HG03378 (cell line): Measurements from ENCODE around the gene UTP14C.
"Not testable (repeated sequence)": the region's sequence is repeated elsewhere in the genome, so short reads cannot be mapped to it uniquely, and the experiment has no call there.

Experiments used
- ATAC-seq: cut with Tn5 transposase; IDR thresholded peaks from one replicate; pipeline ENCODE4 v1.9.1; 2021; ENCODE audit warnings: mild to moderate bottlenecking, moderate library complexity; ENCODE audit not compliant: unreplicated experiment

The UTP14C gene

DNA sequence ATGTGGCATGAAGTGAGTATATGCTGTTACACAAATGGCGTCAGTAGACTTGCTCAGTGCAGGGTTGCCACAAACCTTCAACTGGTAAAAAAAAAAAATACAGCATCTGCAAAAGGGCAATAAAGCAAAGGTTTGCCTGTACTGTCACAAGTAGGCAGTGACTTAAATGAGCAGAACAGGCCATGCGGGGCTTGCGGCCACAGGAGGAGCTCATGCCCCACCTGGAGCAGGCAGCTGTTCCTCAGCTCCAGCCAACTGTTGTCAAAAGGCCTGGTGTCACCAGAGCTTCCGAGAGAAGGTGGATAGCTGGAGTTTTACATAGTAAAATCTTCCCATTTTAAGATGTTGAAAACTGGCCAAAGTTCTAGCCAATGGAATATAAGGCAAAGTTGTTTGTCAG lies 20.9 kb upstream of the UTP14C start:
- ATAC-seq = no peak

DNA sequence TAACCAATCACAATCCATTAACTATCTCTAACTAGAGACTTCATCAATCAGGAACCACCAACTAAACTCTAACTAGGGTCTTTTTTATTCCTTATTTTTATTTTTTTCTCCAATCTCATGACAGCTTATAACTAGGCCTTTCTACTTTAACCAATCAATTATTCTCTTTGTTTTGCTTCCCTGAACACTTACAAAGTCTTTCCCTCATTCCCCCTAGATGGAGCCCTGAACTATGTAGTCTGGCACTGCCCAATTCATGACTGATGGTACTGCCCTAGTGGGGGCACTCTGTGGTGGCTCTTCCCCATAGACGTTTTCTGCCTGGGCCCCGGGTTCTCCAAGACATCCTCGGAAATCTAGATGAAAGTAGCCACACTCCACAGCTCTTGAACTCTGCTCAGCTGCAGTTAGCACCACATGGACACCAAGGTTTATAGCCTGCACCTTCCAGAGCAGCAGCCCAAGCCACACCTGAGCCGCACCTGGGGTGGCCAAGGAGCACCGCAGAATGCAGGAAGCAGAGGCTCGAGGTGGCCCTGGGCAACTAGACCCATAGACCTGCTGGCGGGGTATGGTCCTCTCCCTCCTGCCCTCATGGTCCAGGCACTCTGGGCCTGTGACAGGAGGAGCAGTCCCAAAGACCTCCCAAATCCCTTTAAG lies 19.9 kb upstream of the UTP14C start:
- no peak for ATAC-seq

- no peak for ATAC-seq
Observed at GRCh38 chr13:52005841-52006522, 18.5 kb upstream of the UTP14C start.

GRCh38 chr13:52006523-52007245 lies 17.8 kb upstream of the UTP14C start:
- ATAC-seq = no peak

- ATAC-seq = no peak
Observed at GRCh38 chr13:52009946-52010345, 14.5 kb upstream of the UTP14C start.

DNA sequence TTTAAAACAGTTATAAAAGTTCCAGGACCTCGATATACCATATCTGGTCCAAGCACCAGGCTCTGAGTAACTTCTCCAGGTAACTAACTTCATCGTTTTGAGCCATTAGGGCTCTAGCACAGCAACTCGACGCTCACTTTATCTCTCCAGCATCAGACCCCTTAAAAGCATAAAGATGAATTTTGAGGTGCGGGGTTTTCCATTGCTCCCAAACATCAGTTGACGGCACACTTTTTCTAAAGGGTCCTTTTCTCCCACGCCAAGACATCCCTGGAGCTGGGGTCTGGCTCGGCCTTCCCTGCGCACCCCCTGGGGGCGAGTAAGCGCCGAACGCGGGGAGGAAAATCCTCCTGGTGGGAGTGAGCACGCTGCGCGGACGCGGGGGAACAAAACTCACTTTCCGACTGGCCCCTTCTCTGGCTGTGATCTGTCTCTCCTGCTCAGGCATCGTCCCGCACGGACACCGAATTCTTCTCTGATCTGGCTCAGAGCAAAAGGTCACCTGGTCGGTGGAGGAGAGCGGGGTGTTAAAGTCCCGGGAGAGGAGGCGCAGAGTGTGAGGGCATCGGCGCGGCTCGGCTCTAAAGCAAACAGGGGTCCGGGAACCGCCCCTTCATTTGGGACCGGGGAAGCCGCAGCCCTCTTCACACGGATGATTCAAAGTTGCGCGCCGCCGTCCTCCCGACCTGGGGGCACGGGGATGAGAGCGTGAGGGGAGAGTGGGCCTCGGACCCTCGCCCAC lies 13.4 kb upstream of the UTP14C start, which contains the start of gene ATP7B:
TSS of gene ATP7B (minus strand) at position 561 of the 742 bp plus-strand sequence. CDS start at position 448, 113 bp downstream.
- no peak for ATAC-seq

- ATAC-seq = peak; percentile 99
Observed at GRCh38 chr13:52011632-52012511, 12.6 kb upstream of the UTP14C start, which contains the start of gene ALG11. Gene ALG11 (plus strand): TSS chr13:52012398. CDS start chr13:52012419, 21 bp downstream.

- ATAC-seq = no peak
Observed at GRCh38 chr13:52012512-52012836, 12.0 kb upstream of the UTP14C start.

- no peak for ATAC-seq
Observed at GRCh38 chr13:52016296-52016695, 8.2 kb upstream of the UTP14C start.

- ATAC-seq = no peak
Observed at GRCh38 chr13:52020191-52020590, 4.3 kb upstream of the UTP14C start.

GRCh38 chr13:52022356-52022755 lies 2.1 kb upstream of the UTP14C start:
- ATAC-seq = no peak

GRCh38 chr13:52025475-52026245 lies 1.2 kb downstream of the UTP14C start:
- ATAC-seq = no peak

- ATAC-seq = no peak
Observed at GRCh38 chr13:52026246-52026626, 1.7 kb downstream of the UTP14C start.

GRCh38 chr13:52027832-52028231 lies 3.3 kb downstream of the UTP14C start:
- ATAC-seq = no peak

GRCh38 chr13:52029569-52029968 lies 5.1 kb downstream of the UTP14C start:
- ATAC-seq = no peak

GRCh38 chr13:52030401-52030800 lies 5.9 kb downstream of the UTP14C start:
- not testable (repeated sequence) for ATAC-seq

DNA sequence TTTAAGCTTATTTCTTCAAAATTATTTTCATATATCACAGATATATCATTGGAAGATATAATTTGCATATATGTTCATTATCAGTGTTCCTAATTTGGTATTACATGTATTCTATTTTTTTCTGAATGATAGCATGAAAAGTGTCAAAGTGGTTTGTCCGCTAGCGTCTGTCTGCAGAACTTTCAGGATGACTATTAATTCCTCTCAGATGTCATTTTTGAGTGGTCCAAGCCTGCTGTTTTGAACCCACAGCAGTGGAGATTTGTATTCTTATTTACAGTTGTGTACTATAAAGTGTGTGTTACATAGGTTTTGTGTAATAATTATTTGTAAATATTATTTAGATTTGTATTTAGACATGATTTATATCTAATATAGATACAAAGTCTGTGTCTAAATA lies 8.5 kb downstream of the UTP14C start:
- no peak for ATAC-seq

- no peak for ATAC-seq
Observed at GRCh38 chr13:52034616-52035226, 10.2 kb downstream of the UTP14C start.

GRCh38 chr13:52036037-52036436 lies 11.5 kb downstream of the UTP14C start:
- ATAC-seq = no peak
